HCT116 (cell line): ENCODE measurements around the gene BRMS1. TPM values are rescaled to one million over a fixed set of nuclear protein-coding genes. Genes with fewer than 3 reads are reported as not detected.

Experiments
- ATAC-seq: fragments of 200-7000 bp; cut with Tn5 transposase; 2 replicates; pipeline ENCODE4 v1.9.1; 2020; ENCODE audit warnings: mild to moderate bottlenecking, moderate library complexity
- BruUV-seq: library from RNA; stranded (reverse); fragments of 400-500 nt; replicated peaks from 2 replicates; lab custom pipeline; 2021; lab: Mats Ljungman, UMichigan
- CTCF ChIA-PET: fragments of 300-600 bp; sonication (Branson Sonifier 250); formaldehyde crosslinking; loops from one replicate; lab custom pipeline; 2021; ENCODE audit warnings: antibody characterized with exemption; lab: Charles Lee
- POLR2A ChIA-PET: fragments of 300-600, 350-600 bp; sonication (Branson Sonifier 250); formaldehyde crosslinking; loops from one replicate; lab custom pipeline; 2021; ENCODE audit warnings: antibody characterized with exemption; lab: Charles Lee
- RAD21 ChIA-PET, 2 experiments: fragments of 300-600 bp; sonication (Branson Sonifier 250); formaldehyde crosslinking; loops; one replicate each; lab custom pipeline; 2023; ENCODE audit warnings: low total read pairs in 2 of 2; ENCODE audit not compliant: uncharacterized antibody in 2 of 2, unreplicated experiment in 2 of 2, low non-redundant PET in 1 of 2; lab: Charles Lee
- DNase-seq: peaks from one replicate; pipeline ENCODE4 v3.0.0-alpha.2; 2010; ENCODE audit warnings: low read depth, low spot score
- H2AFZ ChIP-seq: fragments of 200-600 bp; shearing (Covaris generic), sonication (generic); 2 replicates; pipeline ENCODE4 v1.6.1; 2017; ENCODE audit warnings: low read depth, mixed run types, mixed read lengths, antibody characterized with exemption, low read length; ENCODE audit not compliant: poor library complexity, severe bottlenecking
- H3K27ac ChIP-seq: 2 replicates; pipeline ENCODE4 v1.5.1; 2012; ENCODE audit warnings: low read depth, low read length
- H3K27me3 ChIP-seq: fragments of 200-600 bp; sonication (generic); 2 replicates; pipeline ENCODE4 v1.6.1; 2016; ENCODE audit warnings: mixed run types, low read length, mixed read lengths; ENCODE audit not compliant: insufficient read depth
- H3K36me3 ChIP-seq, 2 experiments: fragments of 200-500 bp in 1 of 2; fragments of 200-600 bp in 1 of 2; sonication (Bioruptor generic) in 1 of 2; sonication (generic) in 1 of 2; 2 replicates each; pipeline versions ENCODE4 v1.5.1 to v1.6.1; 2014 to 2016; ENCODE audit warnings: low read length in 2 of 2, inconsistent platforms in 1 of 2, mixed read lengths in 1 of 2, mixed run types in 1 of 2; ENCODE audit not compliant: insufficient read depth in 2 of 2, control insufficient read depth in 1 of 2
- H3K4me1 ChIP-seq, 2 experiments: fragments of 200-600 bp in 1 of 2; sonication (generic) in 1 of 2; 2 replicates each; pipeline versions ENCODE4 v1.5.1 to v1.6.1; 2012 to 2017; ENCODE audit warnings: low read length in 2 of 2, inconsistent platforms in 1 of 2, mild to moderate bottlenecking in 1 of 2, mixed read lengths in 1 of 2, mixed run types in 1 of 2, moderate library complexity in 1 of 2; ENCODE audit not compliant: insufficient read depth in 2 of 2, control insufficient read depth in 1 of 2
- H3K4me2 ChIP-seq: fragments of 200-600 bp; sonication (generic); 2 replicates; pipeline ENCODE4 v1.6.1; 2017; ENCODE audit warnings: mixed run types, low read length, mixed read lengths
- H3K4me3 ChIP-seq, 2 experiments: fragments of 200-600 bp in 1 of 2; sonication (generic) in 1 of 2; replicated peaks in 1 of 2; 2 replicates each; pipeline ENCODE4 v1.5.1; 2011 to 2016; ENCODE audit warnings: low read length in 2 of 2, control low read depth in 1 of 2, low read depth in 1 of 2, mild to moderate bottlenecking in 1 of 2, mixed read lengths in 1 of 2, mixed run types in 1 of 2
- H3K79me2 ChIP-seq: fragments of 200-600 bp; sonication (generic); 2 replicates; pipeline ENCODE4 v1.6.1; 2017; ENCODE audit warnings: mild to moderate bottlenecking, mixed run types, low read length, moderate library complexity, mixed read lengths; ENCODE audit not compliant: insufficient read depth
- H3K9ac ChIP-seq: fragments of 200-600 bp; sonication (generic); 2 replicates; pipeline ENCODE4 v1.6.1; 2016; ENCODE audit warnings: low read length, mixed read lengths
- H3K9me2 ChIP-seq: fragments of 200-600 bp; sonication (generic), shearing (Covaris generic); 2 replicates; pipeline ENCODE4 v1.6.1; 2017; ENCODE audit warnings: mixed run types, mild to moderate bottlenecking, moderate library complexity; ENCODE audit not compliant: insufficient read depth
- H3K9me3 ChIP-seq, 2 experiments: fragments of 200-500 bp in 1 of 2; fragments of 200-600 bp in 1 of 2; sonication (Bioruptor generic) in 1 of 2; sonication (generic) in 1 of 2; 2 replicates each; pipeline ENCODE4 v1.6.1; 2014 to 2017; ENCODE audit warnings: low read length in 2 of 2, mixed read lengths in 2 of 2, inconsistent platforms in 1 of 2, low read depth in 1 of 2, mild to moderate bottlenecking in 1 of 2, mixed run types in 1 of 2, moderate library complexity in 1 of 2; ENCODE audit not compliant: control insufficient read depth in 1 of 2, insufficient read depth in 1 of 2
- H4K20me1 ChIP-seq: fragments of 200-600 bp; sonication (generic), shearing (Covaris generic); 2 replicates; pipeline ENCODE4 v1.6.1; 2017; ENCODE audit warnings: mixed run types, mild to moderate bottlenecking, moderate library complexity; ENCODE audit not compliant: insufficient read depth
- EGR1 ChIP-seq: IDR thresholded peaks from 2 replicates; pipeline ENCODE4 v1.6.1; 2012; ENCODE audit warnings: low read depth
- POLR2A ChIP-seq: IDR thresholded peaks from 2 replicates; pipeline ENCODE4 v1.7.0; 2011; ENCODE audit warnings: borderline replicate concordance; ENCODE audit not compliant: insufficient read depth, insufficient read length; ENCODE audit errors: extremely low read depth
- POLR2AphosphoS5 ChIP-seq: IDR thresholded peaks from 2 replicates; pipeline ENCODE4 v1.6.1; 2011; ENCODE audit warnings: mild to moderate bottlenecking, low read depth, low read length, moderate library complexity
- REST ChIP-seq: IDR thresholded peaks from 2 replicates; pipeline ENCODE4 v1.6.1; 2012; ENCODE audit warnings: low read depth
- SP1 ChIP-seq: IDR thresholded peaks from 2 replicates; pipeline ENCODE4 v1.6.1; 2012; ENCODE audit warnings: low read depth
- ZFX ChIP-seq: fragments of 450-650 bp; IDR thresholded peaks from 2 replicates; pipeline ENCODE4 v1.6.1; 2017
- intact Hi-C: fragments of 100-400 bp; cut with micrococcal nuclease; formaldehyde crosslinking; loops from 2 replicates; pipeline ENCODE4 v1.10.0; 2022
- total RNA-seq: library from RNA; stranded (reverse); gene quantifications from one replicate; pipeline ENCODE4 v1.2.1, GENCODE V29; 2021; ENCODE audit not compliant: unreplicated experiment

The BRMS1 gene
- total RNA-seq, 1 experiment from 2014 or later: 42.1 TPM

GRCh38 chr11:66292543-66293332, 52.2 kb downstream of the BRMS1 start:
- BruUV-seq: TSS peak; percentile 30
- H3K9me3 ChIP-seq: no peaks in the 10 kb centered on the region
- ATAC-seq (no peak), DNase-seq (no peak)
- no peak overlapping the region for H2AFZ ChIP-seq
- H3K27ac ChIP-seq: peak overlapping the region; percentile 58; the same call in 1 of the 2 replicates
- TF ChIP-seq ZFX: no peak
- peak overlapping the region; percentile 62 for H3K9ac ChIP-seq
- POLR2A ChIA-PET: no interaction called here
- CTCF ChIA-PET: no interaction called here
- peak overlapping the region; percentile 54 to 67 for H3K4me3 ChIP-seq
- RAD21 ChIA-PET: no interaction called here
- peak overlapping the region; percentile 99 for H3K4me2 ChIP-seq
- H4K20me1 ChIP-seq: no peaks in the 10 kb centered on the region
- H3K9me2 ChIP-seq: no peaks in the 10 kb centered on the region
- H3K79me2 ChIP-seq: peaks cover 10% of the 10 kb centered on the region
- H3K36me3 ChIP-seq: no peaks in the 10 kb centered on the region
- H3K27me3 ChIP-seq: no peaks in the 10 kb centered on the region
- peaks cover 20 to 42% of the 10 kb centered on the region in 2 experiments for H3K4me1 ChIP-seq
- intact Hi-C loops: no loop called here

DNA sequence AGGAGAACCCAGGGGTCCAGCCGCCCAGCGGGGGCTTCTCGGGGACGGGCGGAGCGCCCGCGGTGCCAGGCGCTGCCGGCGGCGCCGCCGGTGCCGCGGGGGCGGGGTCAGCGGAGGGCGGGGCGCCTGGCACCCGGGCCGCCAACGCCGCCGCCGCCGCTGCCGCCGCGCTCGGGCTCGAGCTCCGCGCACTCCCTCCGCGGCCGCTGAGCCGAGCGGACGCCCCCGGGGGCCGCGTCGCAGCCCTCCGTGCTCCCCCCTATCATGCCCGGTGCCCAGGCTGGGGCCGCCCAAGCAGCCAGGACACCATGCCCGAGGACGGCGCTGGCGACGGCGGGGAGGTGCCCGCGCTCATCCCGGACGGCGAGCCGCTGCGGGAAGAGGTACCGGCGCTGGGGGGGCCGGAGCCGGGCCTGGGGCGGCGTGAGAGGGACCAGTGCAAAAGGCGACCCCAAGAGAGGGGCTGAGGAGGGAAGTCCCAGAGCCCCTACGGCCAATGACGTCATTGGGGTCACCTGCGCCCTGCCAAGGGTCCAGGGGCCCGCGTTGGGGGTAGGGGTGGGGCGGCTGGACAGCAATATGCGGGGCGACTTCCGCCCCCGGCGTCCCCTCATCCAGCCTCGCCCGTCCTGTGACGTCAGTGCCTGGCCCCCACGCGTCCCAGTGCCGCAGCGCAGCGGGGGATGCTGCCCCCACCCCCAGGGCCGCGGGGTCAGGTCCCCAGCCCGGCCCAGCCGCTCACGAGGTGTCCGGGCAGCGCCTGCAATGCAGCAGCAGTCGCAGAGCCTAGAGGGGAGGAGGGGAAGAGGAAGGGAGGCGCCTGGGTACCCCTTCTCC, 53.0 kb downstream of the BRMS1 start, which contains the start of gene TMEM151A:
Gene TMEM151A (plus strand): TSS at position 189 of the 837 bp plus-strand sequence. CDS start 120 bp downstream, at position 309.
- H3K27me3 ChIP-seq: no peaks in the 10 kb centered on the region
- no peak for DNase-seq
- TF ChIP-seq EGR1 (no peak), REST (no peak), POLR2A (no peak), POLR2AphosphoS5 (peak; percentile 54; the same call in 1 of the 2 replicates), SP1 (no peak)
- TF ChIP-seq, all 23 proteins: peak for 1
- no peaks in the 10 kb centered on the region for H3K9me2 ChIP-seq
- intact Hi-C loops: no loop called here
- no peaks in the 10 kb centered on the region for H3K36me3 ChIP-seq
- POLR2A ChIA-PET: interaction anchor here (1.3 kb wide), 1 partner anchor 21 kb away, joined by 7 read pairs; no protein-coding TSS in a partner anchor
- BruUV-seq: no TSS peak
- CTCF ChIA-PET: interaction anchor here (1.0 to 1.8 kb wide), 2 partner anchors 9 to 20 kb away, joined by 4 to 10 read pairs; no protein-coding TSS in a partner anchor
- ATAC-seq: no peak
- no peaks in the 10 kb centered on the region for H4K20me1 ChIP-seq
- peak within 1 kb of the TSS; percentile 58; the same call in 1 of the 2 replicates for H3K27ac ChIP-seq
- peak within 1 kb of the TSS; percentile 54 to 67 for H3K4me3 ChIP-seq
- peak within 1 kb of the TSS; percentile 62 for H3K9ac ChIP-seq
- peak within 1 kb of the TSS; percentile 35 for H2AFZ ChIP-seq
- peaks cover 22 to 45% of the 10 kb centered on the region in 2 experiments for H3K4me1 ChIP-seq
- no peaks in the 10 kb centered on the region for H3K9me3 ChIP-seq
- peak within 1 kb of the TSS; percentile 99 for H3K4me2 ChIP-seq
- peaks cover 14% of the 10 kb centered on the region for H3K79me2 ChIP-seq
- RAD21 ChIA-PET: no interaction called here
